HG03565 (cell line): ENCODE results near the gene SPIN2B.
"Not testable (repeated sequence)": the region's sequence is repeated elsewhere in the genome, so short reads cannot be mapped to it uniquely, and the experiment has no call there.

Experiments
- ATAC-seq: cut with Tn5 transposase; IDR thresholded peaks from one replicate; pipeline ENCODE4 v1.9.1; 2021; ENCODE audit warnings: mild to moderate bottlenecking, moderate library complexity; ENCODE audit not compliant: unreplicated experiment

SPIN2B gene

GRCh38 chrX:57121162-57121755, at the start of gene SPIN2B:
Gene SPIN2B, minus strand, starts transcription at chrX:57121548.
- ATAC-seq: peak; percentile 99

GRCh38 chrX:57156397-57157049, 35.2 kb upstream of the SPIN2B start:
- no peak for ATAC-seq

- no peak for ATAC-seq
These were observed 33.8 kb upstream of the SPIN2B start for GRCh38 chrX:57155171-57155570.

GRCh38 chrX:57152222-57152621, 30.9 kb upstream of the SPIN2B start:
- not testable (repeated sequence) for ATAC-seq

- no peak for ATAC-seq
These were observed 17.3 kb upstream of the SPIN2B start for GRCh38 chrX:57138674-57139073.

- no peak for ATAC-seq
These were observed 16.2 kb upstream of the SPIN2B start for GRCh38 chrX:57137501-57137900.

- not testable (repeated sequence) for ATAC-seq
These were observed 15.7 kb upstream of the SPIN2B start, which contains the start of gene SPIN2A for GRCh38 chrX:57137073-57137472. Gene SPIN2A, minus strand, starts transcription at chrX:57137397. Its CDS starts 800 bp downstream, at chrX:57136597.

GRCh38 chrX:57136589-57136988, 15.2 kb upstream of the SPIN2B start:
- ATAC-seq: not testable (repeated sequence)

- no peak for ATAC-seq
These were observed 13.9 kb upstream of the SPIN2B start for GRCh38 chrX:57135287-57135686.

- ATAC-seq: no peak
These were observed 13.4 kb upstream of the SPIN2B start for GRCh38 chrX:57134702-57135101.

GRCh38 chrX:57133706-57134105, 12.4 kb upstream of the SPIN2B start:
- ATAC-seq: no peak

- not testable (repeated sequence) for ATAC-seq
These were observed 11.9 kb upstream of the SPIN2B start for GRCh38 chrX:57133284-57133683.

- ATAC-seq: no peak
These were observed 10.7 kb upstream of the SPIN2B start for GRCh38 chrX:57132046-57132445.

- ATAC-seq: no peak
These were observed 468 bp upstream of the SPIN2B start for GRCh38 chrX:57121816-57122215.

GRCh38 chrX:57120619-57121161, 658 bp downstream of the SPIN2B start:
- ATAC-seq: not testable (repeated sequence)

- no peak for ATAC-seq
These were observed 1.9 kb downstream of the SPIN2B start for GRCh38 chrX:57119416-57119815.

GRCh38 chrX:57117566-57117965, 3.8 kb downstream of the SPIN2B start:
- not testable (repeated sequence) for ATAC-seq

- ATAC-seq: no peak
These were observed 16.4 kb downstream of the SPIN2B start for GRCh38 chrX:57104921-57105398.

GRCh38 chrX:57104406-57104805, 16.9 kb downstream of the SPIN2B start:
- ATAC-seq: no peak

GRCh38 chrX:57103489-57103888, 17.9 kb downstream of the SPIN2B start:
- ATAC-seq: no peak

- not testable (repeated sequence) for ATAC-seq
These were observed 18.4 kb downstream of the SPIN2B start for GRCh38 chrX:57102918-57103317.

GRCh38 chrX:57083143-57083542, 38.2 kb downstream of the SPIN2B start:
- ATAC-seq: no peak
